SW 1271 (cell line): Measurements from ENCODE around the gene BBS4.
"Not testable (repeated sequence)": the region's sequence is repeated elsewhere in the genome, so short reads cannot be mapped to it uniquely, and the experiment has no call there.

Experiments
- DNase-seq, 2 experiments: peaks; one replicate each; lab custom pipeline; 2025; lab: John Stamatoyannopoulos, UW

Gene BBS4, protein sequence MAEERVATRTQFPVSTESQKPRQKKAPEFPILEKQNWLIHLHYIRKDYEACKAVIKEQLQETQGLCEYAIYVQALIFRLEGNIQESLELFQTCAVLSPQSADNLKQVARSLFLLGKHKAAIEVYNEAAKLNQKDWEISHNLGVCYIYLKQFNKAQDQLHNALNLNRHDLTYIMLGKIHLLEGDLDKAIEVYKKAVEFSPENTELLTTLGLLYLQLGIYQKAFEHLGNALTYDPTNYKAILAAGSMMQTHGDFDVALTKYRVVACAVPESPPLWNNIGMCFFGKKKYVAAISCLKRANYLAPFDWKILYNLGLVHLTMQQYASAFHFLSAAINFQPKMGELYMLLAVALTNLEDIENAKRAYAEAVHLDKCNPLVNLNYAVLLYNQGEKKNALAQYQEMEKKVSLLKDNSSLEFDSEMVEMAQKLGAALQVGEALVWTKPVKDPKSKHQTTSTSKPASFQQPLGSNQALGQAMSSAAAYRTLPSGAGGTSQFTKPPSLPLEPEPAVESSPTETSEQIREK

DNA sequence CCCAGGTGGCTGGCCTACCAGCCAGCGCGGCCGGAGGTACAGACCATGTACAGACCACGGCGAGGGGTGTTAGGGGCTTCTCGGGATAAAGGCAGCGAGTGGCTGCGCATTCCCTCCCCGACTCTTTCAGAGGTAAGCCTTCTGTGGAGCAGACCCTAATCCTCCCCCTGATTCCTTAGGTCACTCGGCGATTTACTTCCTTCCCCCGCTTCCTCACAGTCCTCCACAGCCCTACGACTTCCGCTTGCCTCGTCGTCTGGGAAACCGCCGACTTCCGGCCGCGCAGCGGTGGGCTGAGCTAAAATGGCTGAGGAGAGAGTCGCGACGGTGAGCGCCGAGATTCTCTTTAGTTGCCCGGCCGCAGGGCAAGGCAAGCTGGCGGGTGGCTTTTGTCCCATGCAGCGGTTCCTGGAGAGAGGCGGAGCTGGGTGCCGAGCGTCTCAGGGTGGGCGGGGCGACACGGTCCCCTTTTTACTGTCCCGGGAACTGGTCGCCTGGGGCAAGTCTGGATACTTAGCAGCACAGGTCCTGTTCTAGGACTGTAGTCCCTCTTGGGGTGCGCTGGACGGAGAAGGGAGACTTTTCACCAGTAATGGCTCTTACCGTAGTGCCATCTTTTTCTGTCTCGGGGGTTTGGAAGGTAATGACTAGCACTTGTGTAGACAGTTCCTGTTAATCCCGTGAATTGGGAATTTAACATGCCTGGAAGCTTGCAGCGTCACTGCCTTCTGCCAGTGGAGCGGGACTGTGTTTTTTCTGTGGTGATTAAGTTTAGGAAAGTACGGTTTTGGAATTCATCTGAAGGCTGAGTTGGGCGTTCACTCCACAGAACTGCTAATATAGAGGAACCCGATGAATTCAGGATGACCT lies at the start of gene BBS4, which contains the start of gene HIGD2B:
Gene BBS4 (plus strand): TSS at position 283 of the 870 bp plus-strand sequence. CDS start 21 bp downstream, at position 304.
Gene HIGD2B (minus strand): TSS at position 258 of the 870 bp plus-strand sequence. CDS start 9,808 bp downstream, outside the sequence.
- no peak for DNase-seq

DNA sequence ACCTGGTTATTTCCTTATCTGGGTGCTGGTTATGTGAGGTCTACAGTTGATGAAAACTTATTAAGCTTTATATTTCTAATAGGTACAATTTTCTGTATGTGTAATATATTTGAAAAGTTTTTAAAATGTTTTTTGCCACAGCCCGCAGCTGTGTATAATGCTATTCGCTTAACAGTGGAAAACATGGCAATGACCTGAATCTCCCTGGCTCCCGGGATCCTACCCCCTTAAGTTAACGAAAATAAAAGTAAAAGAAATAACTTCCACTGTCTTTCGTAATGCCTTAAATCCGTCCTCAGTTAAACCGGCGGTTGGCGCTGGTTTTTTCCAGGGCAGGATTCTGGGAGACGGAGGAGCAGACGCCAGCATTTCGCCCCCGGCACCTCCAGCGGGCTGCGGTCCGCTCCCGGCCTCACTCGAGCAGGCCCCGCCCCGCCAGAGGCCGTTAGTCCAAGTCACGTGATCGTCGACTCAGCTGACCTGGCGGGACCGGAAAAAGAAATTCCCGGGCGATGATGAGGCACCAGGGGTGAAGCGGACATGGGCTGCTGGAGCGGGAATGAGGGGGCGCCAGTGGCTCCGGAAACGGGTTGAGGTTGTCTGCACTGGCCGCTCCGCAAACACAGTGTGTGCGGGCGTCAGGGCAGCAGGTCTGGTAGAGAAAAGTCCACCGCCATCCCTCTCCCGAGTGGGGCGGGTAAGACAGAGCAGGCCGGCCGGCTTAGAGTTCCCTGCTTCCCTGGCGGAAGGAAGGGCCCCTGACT lies 49.3 kb upstream of the BBS4 start:
- not testable (repeated sequence) for DNase-seq

DNA sequence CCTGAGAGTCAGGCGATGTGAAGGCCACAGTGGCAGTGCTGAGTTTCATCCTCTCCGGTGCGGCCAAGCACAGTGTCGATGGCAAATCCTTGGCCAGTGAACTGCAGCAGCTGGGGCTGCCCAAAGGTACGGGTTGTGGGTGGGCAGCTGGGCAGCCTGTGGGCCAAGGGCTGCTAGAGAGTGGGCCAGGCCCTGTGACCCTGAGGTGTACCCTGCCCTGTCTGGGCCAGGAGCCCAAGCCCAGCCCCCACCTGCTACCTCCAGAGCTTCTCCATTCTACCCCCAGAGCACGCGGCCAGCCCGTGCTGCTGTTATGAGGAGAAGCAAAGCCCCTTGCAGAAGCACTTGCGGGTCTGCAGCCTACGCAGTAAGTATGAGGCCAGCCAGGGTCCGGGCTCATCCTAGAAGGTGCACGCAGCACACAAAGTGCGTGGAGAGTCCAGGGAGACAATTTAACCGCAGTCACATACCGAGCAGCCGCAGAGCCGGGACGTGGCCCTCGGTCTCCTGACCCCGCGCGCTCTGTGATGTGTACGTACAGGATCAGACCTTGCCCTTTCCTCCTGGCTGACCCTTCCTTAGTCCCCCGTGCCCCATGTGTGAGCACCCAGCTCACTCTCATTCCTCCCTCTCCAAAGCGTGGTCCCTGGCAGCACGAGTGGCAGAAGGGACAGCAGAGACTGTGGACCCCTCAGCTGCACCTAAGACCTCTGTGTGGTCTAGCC lies 46.1 kb upstream of the BBS4 start:
- not testable (repeated sequence) for DNase-seq

DNA sequence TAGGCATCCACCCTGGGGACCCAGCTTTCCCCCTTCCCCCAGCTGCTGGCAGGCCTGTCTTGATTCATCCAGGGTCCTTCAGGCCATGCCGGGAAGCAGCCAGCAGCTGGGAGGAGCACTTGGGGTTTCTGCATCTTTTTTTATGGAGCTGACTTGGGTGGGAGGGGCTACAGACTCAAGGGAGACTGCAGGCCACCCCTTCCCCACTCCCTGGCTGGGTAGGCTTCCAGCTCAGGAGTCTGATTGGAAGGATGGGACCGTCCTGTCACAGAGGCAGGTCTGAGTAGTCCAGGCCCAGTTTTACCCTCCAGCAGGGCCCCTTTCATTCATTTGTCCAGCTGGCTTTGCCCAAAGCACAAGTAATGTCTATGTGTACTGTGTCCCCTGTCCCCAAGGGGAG lies 43.7 kb upstream of the BBS4 start:
- not testable (repeated sequence) for DNase-seq

DNA sequence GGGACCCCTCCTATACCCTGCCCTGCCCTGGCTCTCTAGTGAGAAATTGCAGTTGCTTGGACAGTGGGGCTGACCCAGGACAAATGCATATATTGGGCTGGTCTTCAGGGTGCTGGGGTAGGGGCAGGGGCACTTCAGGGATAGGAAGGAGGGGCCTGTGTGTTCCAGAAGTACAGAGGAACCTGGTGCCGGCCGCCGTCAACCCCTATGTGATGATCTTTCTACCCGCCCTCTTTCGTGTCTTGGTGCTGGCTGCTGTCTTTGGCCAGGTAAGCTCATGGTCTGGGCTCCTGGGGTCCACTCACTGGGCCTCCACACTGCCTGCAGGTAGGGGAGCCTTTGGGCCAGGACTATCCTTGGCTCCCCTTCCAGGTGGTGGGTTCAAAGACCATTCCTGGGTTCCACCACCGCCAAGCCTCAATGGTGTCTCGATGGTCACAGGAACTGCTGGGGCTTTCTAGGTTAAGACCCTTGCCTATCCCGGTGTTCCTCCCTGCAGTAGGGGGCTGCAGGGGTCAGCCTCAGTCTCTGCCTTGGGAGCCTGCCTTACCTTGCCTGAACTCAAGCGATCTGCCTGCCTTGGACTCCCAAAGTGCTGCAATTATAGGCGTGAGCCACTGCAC lies 37.3 kb upstream of the BBS4 start:
- DNase-seq, result not testable (repeated sequence)

DNA sequence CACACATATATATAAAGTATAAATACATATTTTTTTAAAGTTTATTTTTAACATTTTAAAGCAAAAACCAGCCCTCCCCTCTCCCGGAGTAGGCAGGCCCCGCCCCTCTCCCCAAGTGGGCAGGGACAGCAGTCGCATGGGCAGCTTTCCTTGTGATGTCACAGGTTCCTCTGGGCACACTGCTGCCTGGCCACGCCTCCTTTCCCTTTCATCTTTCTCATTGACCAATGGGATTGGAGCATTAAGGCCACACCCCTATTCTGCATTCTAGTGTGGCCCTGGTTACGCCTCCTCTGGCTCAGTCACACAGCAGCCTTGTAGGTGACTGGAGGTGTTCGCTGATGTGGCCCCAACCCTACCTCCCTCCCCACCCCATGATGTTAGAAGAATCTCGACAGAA lies 31.6 kb upstream of the BBS4 start, which contains the start of gene GOLGA6B:
Gene GOLGA6B (plus strand): TSS at position 301 of the 400 bp plus-strand sequence. CDS start 41 bp downstream, at position 342.
- not testable (repeated sequence) for DNase-seq

DNA sequence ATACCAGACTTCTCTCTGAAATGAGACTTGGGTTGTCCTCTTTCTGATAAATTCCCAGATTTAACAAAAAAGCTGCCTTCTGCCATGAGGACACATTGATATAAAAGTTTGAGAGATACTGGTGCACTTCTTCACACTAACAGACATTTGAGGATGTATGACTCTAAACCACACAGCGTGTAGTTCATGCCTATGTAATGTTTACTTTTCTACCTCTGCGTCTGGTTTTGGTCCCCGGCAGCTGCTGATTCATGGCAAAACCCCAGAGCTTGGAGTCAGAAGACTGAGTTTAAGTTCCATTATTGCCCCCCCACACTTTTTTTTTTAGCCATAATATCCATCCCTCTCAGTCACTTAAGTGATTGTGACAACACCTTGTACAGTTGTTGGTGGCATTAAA lies 30.0 kb upstream of the BBS4 start:
- not testable (repeated sequence) for DNase-seq

DNA sequence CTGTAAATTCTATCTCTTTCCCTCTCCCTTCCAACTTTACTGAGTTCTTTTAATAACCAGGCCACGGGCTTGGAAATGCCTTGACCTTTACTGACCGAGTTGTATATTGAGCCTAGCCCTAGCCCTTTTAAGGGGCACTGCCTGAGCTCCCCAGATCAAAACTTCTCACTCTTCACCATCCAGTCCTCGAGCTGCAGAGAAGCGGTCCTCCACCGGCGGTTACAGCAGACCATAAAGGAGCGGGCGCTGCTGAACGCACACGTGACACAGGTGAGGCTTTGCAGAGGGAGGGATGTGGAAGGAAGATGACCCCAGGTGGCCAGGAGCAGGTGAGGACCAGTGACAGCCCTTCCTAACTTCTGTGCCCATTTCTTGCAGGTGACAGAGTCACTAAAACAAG lies 24.9 kb upstream of the BBS4 start:
- not testable (repeated sequence) for DNase-seq

DNA sequence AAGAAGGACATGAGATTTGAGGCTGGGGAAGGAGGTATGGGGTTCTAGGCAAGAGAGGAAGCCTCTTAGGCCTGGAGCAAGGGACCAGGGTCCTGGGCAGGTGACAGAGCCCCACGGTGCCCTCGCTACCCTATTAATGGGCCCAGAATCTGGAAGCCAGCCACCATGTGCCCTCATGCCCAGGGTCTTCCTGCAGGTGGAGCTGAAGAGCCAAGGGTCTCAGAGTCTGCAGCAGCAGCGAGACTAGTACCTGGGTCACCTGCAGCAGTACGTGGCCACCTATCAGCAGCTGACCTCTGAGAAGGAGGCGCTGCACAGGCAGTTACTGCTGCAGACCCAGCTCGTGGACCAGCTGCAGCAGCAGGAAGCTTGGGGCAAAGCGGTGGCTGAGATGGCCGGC lies 22.1 kb upstream of the BBS4 start:
- DNase-seq, result not testable (repeated sequence)

DNA sequence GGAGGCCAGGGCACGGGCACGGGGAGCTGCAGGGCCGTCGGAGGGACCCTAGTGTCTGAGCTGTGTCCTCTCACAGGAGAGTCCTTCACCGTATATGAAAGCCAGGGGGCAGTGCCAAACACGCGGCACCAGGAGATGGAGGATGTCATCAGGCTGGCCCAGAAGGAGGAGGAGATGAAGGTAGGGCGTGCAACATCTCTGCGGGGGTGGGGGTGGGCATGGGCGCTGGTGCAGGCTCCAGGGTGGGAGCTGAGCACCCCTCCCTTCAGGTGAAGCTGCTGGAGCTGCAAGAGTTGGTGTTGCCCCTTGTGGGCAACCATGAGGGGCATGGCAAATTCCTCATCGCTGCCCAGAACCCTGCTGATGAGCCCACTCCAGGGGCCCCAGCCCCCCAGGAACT lies 20.3 kb upstream of the BBS4 start:
- not testable (repeated sequence) for DNase-seq

DNA sequence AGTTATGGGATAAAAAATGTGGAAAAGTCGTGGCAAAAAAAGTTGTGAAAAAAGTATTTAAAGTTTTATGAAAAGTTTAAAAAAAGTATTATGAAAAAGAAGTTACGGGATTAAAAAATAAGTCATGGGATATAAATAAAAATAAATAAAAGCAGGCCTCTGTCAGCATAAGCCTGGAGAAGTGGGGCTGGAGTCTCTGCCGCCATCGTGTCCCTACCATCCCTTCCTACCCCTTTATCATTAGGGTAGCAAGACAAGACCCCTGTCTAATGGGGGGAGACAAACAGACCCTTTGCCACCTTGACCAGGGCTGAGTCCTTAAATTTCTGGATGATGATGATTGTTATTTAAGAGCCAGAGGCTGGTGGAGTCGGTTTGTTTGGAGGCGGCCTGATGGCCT lies 16.2 kb upstream of the BBS4 start:
- DNase-seq, result not testable (repeated sequence)

DNA sequence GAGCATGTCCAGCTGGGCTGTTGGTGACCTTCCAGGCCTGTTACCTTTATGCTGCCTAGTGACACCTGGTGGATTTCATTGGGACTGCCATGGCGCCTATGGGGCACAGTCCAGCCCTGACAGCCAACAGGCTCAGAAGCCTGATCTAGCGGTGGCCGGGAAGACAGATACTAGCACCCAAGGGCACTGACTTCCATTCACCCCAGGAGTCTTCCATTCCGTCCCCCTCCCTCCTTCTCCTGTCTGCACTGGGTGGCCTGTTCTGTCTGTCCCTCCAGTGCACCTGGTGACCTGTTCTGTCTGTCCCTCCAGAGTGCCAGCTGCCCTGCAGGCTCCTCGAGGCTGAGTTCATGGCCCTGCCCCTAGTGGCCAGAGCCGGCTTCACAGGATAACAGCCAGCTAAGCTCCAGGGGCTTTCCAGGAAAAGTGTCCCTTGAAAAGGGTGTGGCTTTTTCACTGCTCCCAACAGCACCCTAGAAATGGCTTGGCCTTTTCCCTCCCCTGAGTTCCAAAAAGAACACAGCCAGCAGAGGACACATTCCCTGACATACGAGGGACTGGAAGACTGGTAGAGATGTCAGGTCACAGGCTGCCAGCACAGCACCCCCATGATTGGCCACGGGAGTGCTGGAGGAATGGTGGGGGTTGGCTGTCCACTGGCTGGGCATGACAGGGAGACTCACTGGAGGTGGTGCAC lies 15.2 kb upstream of the BBS4 start:
- DNase-seq, result not testable (repeated sequence)

DNA sequence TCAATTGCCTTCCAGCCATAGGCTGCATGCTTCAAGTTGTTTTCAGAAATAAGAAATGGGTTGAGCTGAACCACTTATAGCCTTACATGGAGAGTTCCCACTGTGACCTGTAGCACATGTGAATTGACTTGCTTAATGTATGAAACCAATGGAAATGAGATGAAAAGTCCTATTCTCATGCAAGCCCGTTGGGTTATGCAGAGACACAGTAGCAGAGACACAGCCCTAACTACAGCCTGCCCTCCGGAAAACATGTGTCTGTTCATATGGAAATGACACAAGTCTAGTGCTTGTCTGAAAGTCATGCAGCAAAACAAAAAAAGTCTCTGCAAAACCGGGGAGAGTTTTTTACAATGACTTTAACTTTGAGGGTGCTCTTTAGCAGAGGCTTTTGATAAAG lies 14.5 kb upstream of the BBS4 start:
- DNase-seq, result no peak

DNA sequence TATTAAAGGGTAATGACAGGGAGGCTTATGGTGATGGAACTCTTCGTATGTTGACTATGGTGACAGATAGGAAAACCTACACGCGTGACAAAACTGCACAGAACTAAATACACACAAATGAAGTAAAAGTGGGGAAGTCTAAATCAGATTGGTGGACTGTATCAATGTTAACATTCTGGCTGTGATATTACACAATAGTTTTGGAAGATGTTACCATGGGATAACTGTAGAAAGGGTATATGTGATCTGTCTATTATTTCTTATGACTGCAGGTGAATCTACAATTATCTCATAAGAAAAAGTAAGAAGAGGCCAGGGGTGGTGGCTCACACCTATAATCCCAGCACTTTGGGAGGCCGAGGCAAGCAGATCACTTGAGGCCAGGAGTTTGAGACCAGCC lies 9.2 kb upstream of the BBS4 start:
- no peak for DNase-seq

DNA sequence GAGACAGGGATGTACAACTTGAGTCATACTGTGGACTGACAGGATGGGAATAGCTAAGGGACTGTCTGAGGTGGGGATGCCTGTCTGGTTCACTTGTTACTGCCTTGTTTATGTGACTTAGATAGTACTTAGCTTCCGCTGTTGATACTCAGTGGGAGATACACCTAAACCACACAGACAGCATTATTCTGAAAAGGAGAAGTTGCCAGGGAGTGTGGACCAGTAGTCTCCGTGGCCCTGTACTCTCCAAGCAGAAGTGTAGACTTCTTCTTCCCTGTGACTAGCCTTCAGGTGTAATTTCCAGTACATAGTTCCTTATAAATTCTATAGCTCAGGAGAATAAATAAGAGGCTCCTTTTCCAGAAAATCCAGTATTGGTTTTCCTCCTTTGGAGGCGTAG lies 5.1 kb upstream of the BBS4 start:
- no peak for DNase-seq

DNA sequence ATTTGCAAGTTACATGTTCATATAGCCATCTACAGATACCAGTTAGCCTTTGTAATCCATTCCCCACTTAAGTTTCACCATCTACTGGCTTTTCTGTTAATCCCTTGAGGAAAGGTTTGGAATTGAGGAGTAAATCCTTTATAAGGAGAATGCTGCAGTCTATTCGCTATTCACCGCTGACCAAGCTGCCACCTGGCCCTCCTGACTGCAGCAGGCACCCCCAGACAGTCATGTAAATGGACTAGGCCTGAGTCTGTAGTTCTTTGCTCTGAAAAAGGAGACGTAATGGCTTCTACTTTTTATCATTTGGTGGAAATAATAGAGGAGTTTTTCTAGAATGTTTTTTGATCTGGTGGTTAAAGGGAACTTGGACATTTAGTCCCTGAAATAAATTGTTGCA lies 3.2 kb upstream of the BBS4 start:
- DNase-seq, result no peak

DNA sequence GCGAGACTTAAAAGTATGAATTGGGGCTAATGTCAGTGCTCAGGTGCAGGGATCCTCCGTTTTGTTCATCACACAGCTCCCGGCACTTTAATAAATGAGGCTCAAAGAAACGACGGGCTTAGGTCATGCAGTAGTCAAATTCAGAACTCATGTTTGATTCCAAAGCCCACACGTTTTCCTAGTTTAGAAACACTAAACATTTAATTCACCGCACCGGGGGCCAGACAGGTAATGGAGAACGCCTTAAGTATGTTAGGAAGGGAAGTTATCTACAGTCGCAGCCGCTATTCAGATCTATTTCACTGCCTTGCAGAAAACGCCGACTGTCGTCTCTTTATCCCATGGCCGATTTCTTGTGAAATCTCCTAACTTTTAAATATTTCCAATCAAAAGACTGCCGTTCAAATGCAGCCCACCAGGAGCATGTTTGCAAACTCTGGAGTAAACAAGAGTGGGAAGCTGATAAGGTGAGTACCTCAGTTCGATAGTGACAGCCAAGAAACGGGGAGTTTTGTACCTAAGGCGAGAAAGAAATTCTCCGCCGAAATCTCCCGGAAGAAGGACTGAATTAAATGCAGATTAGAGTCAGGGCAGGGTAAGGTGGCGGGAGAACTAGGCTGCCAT lies 594 bp upstream of the BBS4 start:
- no peak for DNase-seq

DNA sequence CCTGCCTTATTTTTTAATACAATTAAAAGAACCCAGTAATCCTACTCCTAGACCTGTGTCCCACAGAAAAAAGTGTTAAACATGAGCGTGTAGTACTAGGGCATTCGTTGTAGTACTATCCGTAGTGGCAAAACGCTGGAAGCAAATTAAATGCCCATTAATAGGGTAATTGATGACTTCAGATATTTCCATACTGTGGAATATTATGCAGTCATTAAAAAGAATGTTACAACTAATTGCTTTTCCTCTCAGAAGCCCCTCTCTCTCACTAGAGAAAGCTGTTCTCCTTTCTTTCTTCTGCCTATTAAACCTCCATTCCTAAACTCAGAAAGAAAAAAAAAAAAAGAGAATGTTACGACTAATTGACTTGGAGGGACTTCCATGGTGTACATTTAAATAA lies 2.7 kb downstream of the BBS4 start:
- no peak for DNase-seq

DNA sequence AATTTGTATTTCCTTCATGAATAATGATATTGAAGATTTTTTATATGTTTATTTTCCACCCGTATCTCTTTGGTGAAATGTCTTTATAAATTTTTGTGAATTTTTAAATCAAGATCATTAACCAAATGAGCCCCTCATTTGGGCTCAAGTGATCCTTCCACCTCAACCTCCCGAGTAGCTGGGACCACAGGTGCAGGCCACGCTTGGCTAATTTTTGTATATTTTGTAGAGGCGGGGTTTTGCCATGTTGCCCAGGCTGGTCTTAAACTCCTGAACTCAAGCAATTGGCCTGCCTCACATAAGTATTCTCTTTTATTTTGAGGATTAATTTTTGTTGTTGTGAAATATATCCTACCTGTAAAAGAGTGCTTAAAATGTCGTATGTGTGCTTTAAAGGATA lies 4.9 kb downstream of the BBS4 start:
- DNase-seq, result no peak
